ENCODE data around the gene PRR12.

PRR12 gene

GRCh38 chr19:49640113-49640898, 49.3 kb downstream of the PRR12 start, which contains the start of gene RRAS:
Gene RRAS, minus strand, starts transcription at chr19:49640143. Its CDS starts 45 bp downstream, at chr19:49640098.
- H3K4me3 ChIP-seq (ENCODE audit: low read depth, low read length): peak within 1 kb of the TSS; percentile 81
- no peak for TF ChIP-seq CTCF (IDR thresholded peaks at IDR 0.05; ENCODE audit: low read depth, low read length)
- TF ChIP-seq POLR2A (IDR thresholded peaks at IDR 0.05; ENCODE audit: extremely low read depth, insufficient read length): peak; percentile 55
- peak; percentile 80 for TF ChIP-seq MAX (IDR thresholded peaks at IDR 0.05; ENCODE audit: low read depth, low read length)
- TF ChIP-seq MYC (IDR thresholded peaks at IDR 0.05; ENCODE audit: low read depth, low read length): peak; percentile 76
- DNase-seq (ENCODE audit: low read depth): peak; percentile 100

GRCh38 chr19:49641688-49642491, 50.9 kb downstream of the PRR12 start, which contains the start of gene SCAF1:
Gene SCAF1, plus strand, starts transcription at chr19:49642209. Its CDS starts 2,818 bp downstream, at chr19:49645027.
- peak; percentile 76 for TF ChIP-seq MAX (IDR thresholded peaks at IDR 0.05; ENCODE audit: low read depth, low read length)
- TF ChIP-seq CTCF (IDR thresholded peaks at IDR 0.05; ENCODE audit: low read depth, low read length): no peak
- peak; percentile 87 for TF ChIP-seq MYC (IDR thresholded peaks at IDR 0.05; ENCODE audit: low read depth, low read length)
- peak; percentile 61 for TF ChIP-seq POLR2A (IDR thresholded peaks at IDR 0.05; ENCODE audit: extremely low read depth, insufficient read length)
- DNase-seq (ENCODE audit: low read depth): peak; percentile 99
- H3K4me3 ChIP-seq (ENCODE audit: low read depth, low read length): peak within 1 kb of the TSS; percentile 99

GRCh38 chr19:49642492-49643035, 51.6 kb downstream of the PRR12 start:
- peak; percentile 56 for DNase-seq (ENCODE audit: low read depth)
- H3K4me3 ChIP-seq (ENCODE audit: low read depth, low read length): peak overlapping the region; percentile 99
- TF ChIP-seq CTCF (IDR thresholded peaks at IDR 0.05; ENCODE audit: low read depth, low read length): no peak
- no peak for TF ChIP-seq MAX (IDR thresholded peaks at IDR 0.05; ENCODE audit: low read depth, low read length)
- TF ChIP-seq POLR2A (IDR thresholded peaks at IDR 0.05; ENCODE audit: extremely low read depth, insufficient read length): no peak

- no peak for TF ChIP-seq POLR2A (IDR thresholded peaks at IDR 0.05; ENCODE audit: extremely low read depth, insufficient read length)
- no peak for TF ChIP-seq MYC (IDR thresholded peaks at IDR 0.05; ENCODE audit: low read depth, low read length)
- TF ChIP-seq CTCF (IDR thresholded peaks at IDR 0.05; ENCODE audit: low read depth, low read length): no peak
- no peak for TF ChIP-seq MAX (IDR thresholded peaks at IDR 0.05; ENCODE audit: low read depth, low read length)
- DNase-seq (ENCODE audit: low read depth): no peak
- peak overlapping the region; percentile 99 for H3K4me3 ChIP-seq (ENCODE audit: low read depth, low read length)
Measured at GRCh38 chr19:49643466-49643865, 52.5 kb downstream of the PRR12 start.

- no peak overlapping the region for H3K4me3 ChIP-seq (ENCODE audit: low read depth, low read length)
- DNase-seq (ENCODE audit: low read depth): no peak
- no peak for TF ChIP-seq POLR2A (IDR thresholded peaks at IDR 0.05; ENCODE audit: extremely low read depth, insufficient read length)
- no peak for TF ChIP-seq CTCF (IDR thresholded peaks at IDR 0.05; ENCODE audit: low read depth, low read length)
- TF ChIP-seq MYC (IDR thresholded peaks at IDR 0.05; ENCODE audit: low read depth, low read length): no peak
- TF ChIP-seq MAX (IDR thresholded peaks at IDR 0.05; ENCODE audit: low read depth, low read length): no peak
Measured at GRCh38 chr19:49645592-49645991, 54.6 kb downstream of the PRR12 start.
